Fibroblast of pulmonary artery (primary cell): ENCODE measurements around the gene TP53BP2.
"Not testable (repeated sequence)": the region's sequence is repeated elsewhere in the genome, so short reads cannot be mapped to it uniquely, and the experiment has no call there.

Source experiments
- DNase-seq: peaks from one replicate; pipeline ENCODE4 v3.0.0-alpha.2; 2010; ENCODE audit warnings: low read depth
- H3K4me3 ChIP-seq: replicated peaks from 2 replicates; pipeline ENCODE4 v1.5.1; 2011; ENCODE audit warnings: low read depth, mild to moderate bottlenecking, control low read depth, low read length, moderate library complexity
- TF ChIP-seq, protein P1 (sequence below): IDR thresholded peaks from 2 replicates; pipeline ENCODE4 v1.5.1; 2011; ENCODE audit warnings: mild to moderate bottlenecking, control low read depth, low read length, inconsistent platforms; ENCODE audit errors: missing control alignments

The TP53BP2 gene

DNA sequence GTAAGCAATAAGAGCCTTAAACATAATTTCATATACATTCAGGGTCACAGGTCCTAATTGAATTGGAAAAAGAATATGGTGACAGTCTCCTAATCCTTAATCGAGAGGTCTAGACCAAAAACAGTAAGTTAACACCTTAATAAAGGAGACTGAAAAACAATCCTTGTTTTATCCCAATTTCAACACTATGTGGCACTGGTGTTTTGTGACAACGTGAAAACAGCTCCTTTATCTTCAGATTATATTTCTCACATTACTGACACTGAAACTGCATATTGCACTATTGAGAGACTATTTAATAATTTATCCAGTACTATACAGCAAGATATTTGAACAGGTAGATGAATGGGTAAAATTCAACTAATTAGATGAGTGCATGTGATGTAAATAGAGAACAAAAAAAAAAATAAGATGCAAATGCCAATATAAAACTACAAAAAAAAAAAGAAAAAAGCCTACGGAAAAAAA, 34.1 kb downstream of the TP53BP2 start:
- DNase-seq = peak; percentile 72
- TF ChIP-seq, protein P1, sequence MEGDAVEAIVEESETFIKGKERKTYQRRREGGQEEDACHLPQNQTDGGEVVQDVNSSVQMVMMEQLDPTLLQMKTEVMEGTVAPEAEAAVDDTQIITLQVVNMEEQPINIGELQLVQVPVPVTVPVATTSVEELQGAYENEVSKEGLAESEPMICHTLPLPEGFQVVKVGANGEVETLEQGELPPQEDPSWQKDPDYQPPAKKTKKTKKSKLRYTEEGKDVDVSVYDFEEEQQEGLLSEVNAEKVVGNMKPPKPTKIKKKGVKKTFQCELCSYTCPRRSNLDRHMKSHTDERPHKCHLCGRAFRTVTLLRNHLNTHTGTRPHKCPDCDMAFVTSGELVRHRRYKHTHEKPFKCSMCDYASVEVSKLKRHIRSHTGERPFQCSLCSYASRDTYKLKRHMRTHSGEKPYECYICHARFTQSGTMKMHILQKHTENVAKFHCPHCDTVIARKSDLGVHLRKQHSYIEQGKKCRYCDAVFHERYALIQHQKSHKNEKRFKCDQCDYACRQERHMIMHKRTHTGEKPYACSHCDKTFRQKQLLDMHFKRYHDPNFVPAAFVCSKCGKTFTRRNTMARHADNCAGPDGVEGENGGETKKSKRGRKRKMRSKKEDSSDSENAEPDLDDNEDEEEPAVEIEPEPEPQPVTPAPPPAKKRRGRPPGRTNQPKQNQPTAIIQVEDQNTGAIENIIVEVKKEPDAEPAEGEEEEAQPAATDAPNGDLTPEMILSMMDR = peak; percentile 48
- no peak overlapping the region for H3K4me3 ChIP-seq

DNA sequence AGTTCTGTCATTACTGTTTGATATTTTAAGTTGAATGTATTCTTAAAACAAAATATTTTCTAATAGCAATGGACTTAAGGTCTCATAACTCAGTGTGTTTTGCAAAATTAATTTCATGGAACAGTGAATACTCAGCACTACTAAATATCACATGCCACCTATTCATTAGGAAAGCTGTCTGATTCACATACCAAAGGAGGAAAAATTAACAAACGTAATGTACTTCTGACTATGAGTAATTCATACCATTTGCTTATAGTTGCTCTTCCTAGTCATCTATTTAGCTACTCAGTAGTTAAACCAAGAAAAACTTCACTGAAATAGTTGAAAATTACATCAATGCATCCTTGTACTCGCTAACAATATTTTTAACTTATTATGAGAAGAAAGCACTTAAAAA, 35.2 kb downstream of the TP53BP2 start:
- H3K4me3 ChIP-seq = no peak overlapping the region
- DNase-seq = no peak
- TF ChIP-seq, protein P1 = no peak

DNA sequence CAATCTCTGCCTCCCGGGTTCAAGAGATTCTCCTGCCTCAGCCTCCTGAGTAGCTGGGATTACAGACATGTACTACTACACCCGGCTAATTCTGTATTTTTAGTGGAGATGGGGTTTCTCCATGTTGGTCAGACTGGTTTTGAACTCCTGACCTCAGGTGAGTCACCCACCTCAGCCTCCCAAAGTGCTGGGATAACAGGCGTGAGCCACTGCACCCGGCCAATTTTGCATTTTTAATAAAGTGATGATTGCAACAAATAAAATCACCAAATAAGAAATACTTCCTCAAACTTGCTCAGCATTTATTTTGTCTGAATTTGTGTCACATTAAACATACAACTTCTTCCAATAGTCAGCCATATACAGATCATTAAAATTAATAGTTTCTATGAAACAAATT, 35.8 kb downstream of the TP53BP2 start:
- DNase-seq = not testable (repeated sequence)

DNA sequence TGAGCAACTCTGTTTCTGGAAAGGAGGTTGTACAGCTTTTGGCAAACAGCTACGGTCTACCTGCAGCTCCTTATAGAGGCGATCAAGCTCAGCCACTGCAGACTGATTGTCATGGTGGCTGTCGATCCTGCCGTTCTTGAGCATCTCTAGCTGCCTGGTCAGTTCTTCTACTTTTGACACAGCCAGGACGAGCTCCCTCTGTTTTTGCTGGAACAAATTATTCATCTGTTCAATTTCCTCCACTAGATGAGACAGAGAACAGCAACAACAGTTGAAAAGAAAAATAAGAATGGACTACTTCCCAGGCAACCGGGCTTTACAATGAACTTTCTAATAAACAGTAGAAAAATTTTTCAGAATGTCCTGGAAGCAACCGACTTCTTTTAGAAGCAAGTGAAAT, 42.5 kb downstream of the TP53BP2 start:
- DNase-seq = no peak
- H3K4me3 ChIP-seq = no peak overlapping the region
- TF ChIP-seq, protein P1 = no peak

More for the DNA sequence above, 35.8 kb downstream of the TP53BP2 start:
- H3K4me3 ChIP-seq = not testable (repeated sequence)

DNA sequence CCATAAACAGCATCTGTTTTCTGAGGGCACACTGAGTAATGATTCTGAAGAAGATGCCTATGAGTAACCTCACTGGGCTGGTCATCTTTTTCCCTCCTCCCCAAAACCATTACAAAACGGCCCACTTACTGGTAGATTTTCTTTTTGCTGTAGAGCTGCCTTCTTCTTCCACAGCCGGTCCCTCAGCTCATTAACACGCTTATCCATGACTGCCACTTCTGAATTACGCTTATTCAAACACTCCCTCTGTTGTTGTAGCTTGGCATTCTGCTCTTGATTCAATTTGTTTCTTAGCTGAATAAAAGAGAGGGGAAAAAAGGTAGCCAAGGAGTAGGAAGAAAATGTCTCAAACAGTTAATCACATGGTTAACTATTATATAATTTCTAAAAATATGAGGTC, 43.1 kb downstream of the TP53BP2 start:
- TF ChIP-seq, protein P1 = no peak
- H3K4me3 ChIP-seq = no peak overlapping the region
- no peak for DNase-seq

DNA sequence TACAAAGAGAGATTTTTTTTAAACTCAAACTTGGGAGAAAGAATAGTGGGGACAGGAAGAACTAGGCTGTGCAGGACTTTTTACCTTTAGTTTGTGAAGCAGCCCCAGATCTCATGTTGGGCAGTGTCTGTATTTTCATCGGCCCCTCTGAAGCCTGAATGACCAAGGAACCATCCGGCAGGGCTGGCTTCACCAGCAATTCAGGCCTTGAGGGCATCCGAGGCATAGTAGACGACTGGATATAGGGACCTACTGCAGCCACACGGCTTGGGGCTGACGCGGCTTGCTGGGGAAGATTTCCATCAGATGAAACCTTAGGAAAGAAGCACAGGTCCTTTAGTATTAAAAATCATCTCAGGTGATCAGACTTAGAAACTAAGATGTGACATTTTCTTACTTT, 43.7 kb downstream of the TP53BP2 start:
- TF ChIP-seq, protein P1 = no peak
- no peak for DNase-seq

DNA sequence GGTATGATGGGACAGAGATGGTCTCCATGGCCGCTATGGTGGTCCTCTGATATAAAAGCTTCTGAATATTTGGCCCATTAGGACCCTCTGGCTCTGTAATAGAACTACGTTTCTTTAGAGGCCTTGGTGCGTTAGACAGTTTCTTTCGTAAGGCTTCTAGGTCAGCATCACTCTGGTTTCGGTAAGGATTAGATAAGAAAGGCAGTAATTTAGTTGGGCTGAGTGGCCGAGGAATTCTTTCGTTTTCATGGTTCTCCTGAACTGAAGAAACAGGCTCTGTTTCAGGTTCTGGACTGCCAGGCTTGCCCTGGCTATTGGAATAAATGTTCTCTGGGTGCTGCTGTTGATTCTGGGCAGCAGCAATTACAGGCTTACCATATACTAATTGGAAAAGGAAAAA, 49.5 kb downstream of the TP53BP2 start:
- TF ChIP-seq, protein P1 = no peak
- DNase-seq = no peak
- H3K4me3 ChIP-seq = no peak overlapping the region

More for the DNA sequence above, 43.7 kb downstream of the TP53BP2 start:
- no peak overlapping the region for H3K4me3 ChIP-seq
